ENCODE results near the gene EFNB3.

The EFNB3 gene

DNA sequence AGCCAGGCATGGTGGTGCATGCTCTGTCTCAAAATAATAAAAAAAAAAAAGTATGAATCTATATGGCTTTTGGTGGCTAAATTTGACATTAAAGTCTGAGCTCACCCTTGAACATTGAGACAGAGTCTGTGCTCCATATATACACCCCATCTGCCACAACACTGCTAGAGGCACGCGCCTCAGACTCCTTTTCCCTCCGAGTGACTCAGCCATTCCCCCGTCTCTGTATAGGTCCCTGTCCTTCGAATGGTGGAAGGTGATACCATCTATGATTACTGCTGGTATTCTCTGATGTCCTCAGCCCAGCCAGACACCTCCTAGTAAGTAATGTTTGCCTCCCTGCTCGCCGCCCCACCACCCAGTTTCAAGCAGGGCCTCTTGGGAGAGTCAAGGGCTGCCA, 4.5 kb upstream of the EFNB3 start:
- no peak for DNase-seq (ENCODE audit: low read depth in 2 of 2)

DNA sequence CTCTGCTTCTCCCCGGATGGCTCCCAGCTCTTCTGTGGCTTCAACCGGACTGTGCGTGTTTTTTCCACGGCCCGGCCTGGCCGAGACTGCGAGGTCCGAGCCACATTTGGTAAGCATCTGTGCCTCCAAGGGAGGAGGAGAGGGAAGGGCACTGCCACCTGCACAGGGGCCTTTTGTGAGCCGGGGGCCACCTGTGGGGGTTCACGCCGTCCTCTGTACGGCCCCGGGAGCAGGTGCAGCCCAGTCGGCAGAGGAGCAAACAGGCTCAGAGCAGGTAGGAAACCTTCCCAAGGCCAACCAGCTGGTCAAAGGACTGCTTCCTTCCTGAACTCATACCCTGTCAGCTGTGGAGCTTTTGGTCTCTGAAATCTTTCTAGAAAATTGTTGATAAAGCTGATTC, 3.3 kb upstream of the EFNB3 start:
- no peak for DNase-seq (ENCODE audit: low read depth in 2 of 2)

- no peak for DNase-seq (ENCODE audit: low read depth in 2 of 2)
These were observed 2.2 kb upstream of the EFNB3 start for GRCh38 chr17:7702776-7703175.

DNA sequence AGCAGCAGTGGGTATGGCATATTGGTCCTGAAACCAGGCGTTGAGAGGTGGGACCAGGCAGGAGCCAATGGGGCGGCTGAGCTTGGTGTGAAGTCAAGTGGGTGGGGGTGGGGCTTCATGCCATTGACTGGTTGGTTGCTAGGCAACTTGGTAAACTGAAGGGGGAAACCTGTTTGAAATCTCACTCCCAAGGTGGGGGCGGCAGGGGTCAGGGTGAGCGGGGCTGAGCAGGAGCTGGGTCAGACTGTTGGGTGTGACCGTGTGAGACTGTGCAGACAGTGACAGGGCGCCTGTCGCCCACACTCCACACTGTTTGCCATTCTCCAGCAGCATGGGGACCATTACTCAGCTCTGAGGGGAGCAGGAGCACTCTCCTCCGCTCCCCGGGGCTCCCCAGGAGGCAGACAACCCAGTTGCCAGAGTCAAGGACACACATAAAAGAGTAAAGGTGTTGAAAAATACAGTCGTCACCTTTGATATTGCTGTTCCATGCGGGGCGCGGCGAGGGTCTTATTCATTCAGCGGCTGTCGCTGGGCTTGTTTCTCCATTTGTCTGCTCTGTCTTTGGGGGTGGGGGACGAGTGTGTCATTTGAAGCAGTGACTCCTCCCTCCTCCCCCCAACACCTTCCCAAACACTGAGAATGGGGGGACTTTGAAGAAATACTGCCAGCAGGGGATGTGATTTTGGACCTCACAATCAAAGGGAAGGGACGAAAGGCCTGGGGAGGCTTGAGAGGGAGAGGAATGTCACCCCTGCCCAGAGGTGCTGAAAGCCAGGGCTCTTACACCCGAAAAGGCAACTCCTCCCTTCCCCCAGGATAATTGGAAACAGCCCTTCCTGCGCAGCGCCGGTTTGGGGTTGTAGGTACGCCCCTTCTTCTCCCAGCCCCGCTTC, 1.2 kb upstream of the EFNB3 start:
- DNase-seq (ENCODE audit: low read depth in 2 of 2) = no peak

- DNase-seq (ENCODE audit: low read depth in 2 of 2) = no peak
These were observed 560 bp downstream of the EFNB3 start for GRCh38 chr17:7705269-7706255.

DNA sequence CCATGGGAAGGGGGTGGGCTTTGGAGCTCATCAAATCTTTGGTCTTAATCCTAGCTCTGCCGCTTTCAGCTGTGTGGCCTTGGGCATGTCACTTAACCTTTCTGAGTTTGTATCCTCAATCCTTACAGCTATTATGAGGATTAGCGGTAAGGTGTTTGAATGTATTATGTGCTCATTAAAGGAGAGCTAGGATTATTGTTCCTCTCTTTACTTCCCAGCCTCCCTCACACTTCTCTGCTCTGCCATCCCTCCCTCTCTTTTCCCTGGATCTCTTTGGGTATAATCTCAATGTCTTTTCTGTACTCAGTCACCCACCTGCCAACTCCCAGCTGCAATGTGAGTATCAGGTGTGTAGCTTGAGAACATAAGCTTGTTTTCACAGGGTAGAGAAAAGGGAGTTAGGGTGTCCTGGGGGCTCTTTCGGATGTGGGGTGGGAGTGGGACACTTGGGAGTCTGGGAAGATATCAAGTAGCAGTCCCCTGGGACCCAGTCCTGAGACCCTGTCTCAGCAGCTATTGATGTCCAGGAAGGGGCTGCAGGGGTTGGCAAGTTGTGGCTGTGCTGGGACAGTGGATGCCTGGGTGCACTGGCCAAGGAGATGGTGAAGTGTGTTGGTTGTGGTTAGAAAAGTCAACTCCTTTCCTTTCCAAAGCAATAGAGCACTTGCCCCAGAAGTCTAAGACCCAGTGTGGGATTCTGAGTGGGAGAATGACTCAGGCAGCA, 1.8 kb downstream of the EFNB3 start:
- DNase-seq (ENCODE audit: low read depth in 2 of 2) = no peak

DNA sequence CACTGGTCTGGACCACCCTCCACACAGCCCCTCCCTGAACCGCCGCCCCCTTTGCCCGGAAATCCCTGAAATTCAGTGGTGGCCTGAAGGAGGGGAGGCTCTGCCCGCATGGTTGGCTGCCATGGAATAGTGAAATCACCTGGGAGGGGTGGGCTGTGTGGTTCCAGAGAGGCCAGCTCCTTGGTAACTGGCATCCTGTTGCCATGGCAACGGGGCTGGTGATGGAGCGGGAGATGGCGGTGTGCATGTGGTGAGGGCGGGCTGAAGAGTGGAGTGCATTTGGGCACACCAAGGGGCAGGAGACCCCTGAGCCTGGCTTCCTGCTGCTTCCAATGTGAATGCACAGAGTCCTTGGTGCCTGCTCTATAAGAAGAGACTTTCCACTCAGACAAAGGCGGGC, 2.4 kb downstream of the EFNB3 start:
- DNase-seq (ENCODE audit: low read depth in 2 of 2) = no peak

GRCh38 chr17:7707858-7708750, 3.1 kb downstream of the EFNB3 start:
- no peak for DNase-seq (ENCODE audit: low read depth in 2 of 2)

- DNase-seq (ENCODE audit: low read depth in 2 of 2) = no peak
These were observed 4.0 kb downstream of the EFNB3 start for GRCh38 chr17:7709031-7709430.

GRCh38 chr17:7710301-7710700, 5.3 kb downstream of the EFNB3 start:
- no peak for DNase-seq (ENCODE audit: low read depth in 2 of 2)

GRCh38 chr17:7711051-7711755, 6.2 kb downstream of the EFNB3 start:
- no peak for DNase-seq (ENCODE audit: low read depth in 2 of 2)

DNA sequence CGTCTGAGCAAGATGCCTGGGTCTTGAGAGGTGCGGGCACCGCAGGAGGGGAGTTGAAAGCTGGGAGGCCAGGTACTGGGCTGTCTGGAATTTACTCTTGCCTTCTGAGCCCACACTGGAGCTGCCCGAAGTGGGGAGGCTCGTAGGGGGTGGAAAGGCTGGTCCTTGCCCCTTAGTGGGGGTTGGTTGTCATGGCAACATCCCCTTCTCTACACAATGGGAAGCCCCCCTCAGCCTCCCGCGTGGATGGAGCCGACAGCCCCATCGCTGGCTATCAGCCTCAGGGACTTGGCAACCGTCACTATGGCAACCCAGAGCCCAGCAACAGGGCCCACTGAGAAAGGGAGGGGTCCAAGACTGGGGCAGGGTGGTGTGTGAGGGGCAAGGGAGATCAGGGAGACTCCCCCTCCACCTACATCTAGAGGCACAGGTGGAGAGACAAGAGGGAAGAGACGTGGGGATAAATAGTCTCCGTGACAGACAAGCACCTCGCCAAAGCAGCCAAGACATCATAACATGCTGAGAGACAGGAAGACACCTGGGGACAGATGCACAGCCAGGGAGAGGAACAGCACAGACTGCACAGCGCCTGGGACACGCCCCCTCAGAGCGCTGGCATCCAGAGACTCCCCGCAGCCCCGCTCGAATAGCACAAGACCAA, 7.2 kb downstream of the EFNB3 start:
- no peak for DNase-seq (ENCODE audit: low read depth in 2 of 2)

- no peak for DNase-seq (ENCODE audit: low read depth in 2 of 2)
These were observed 8.8 kb downstream of the EFNB3 start for GRCh38 chr17:7713782-7714181.

GRCh38 chr17:7714721-7715594, 10.0 kb downstream of the EFNB3 start:
- DNase-seq (ENCODE audit: low read depth in 2 of 2) = no peak

- DNase-seq (ENCODE audit: low read depth in 2 of 2) = no peak
These were observed 11.2 kb downstream of the EFNB3 start for GRCh38 chr17:7715936-7716886.

DNA sequence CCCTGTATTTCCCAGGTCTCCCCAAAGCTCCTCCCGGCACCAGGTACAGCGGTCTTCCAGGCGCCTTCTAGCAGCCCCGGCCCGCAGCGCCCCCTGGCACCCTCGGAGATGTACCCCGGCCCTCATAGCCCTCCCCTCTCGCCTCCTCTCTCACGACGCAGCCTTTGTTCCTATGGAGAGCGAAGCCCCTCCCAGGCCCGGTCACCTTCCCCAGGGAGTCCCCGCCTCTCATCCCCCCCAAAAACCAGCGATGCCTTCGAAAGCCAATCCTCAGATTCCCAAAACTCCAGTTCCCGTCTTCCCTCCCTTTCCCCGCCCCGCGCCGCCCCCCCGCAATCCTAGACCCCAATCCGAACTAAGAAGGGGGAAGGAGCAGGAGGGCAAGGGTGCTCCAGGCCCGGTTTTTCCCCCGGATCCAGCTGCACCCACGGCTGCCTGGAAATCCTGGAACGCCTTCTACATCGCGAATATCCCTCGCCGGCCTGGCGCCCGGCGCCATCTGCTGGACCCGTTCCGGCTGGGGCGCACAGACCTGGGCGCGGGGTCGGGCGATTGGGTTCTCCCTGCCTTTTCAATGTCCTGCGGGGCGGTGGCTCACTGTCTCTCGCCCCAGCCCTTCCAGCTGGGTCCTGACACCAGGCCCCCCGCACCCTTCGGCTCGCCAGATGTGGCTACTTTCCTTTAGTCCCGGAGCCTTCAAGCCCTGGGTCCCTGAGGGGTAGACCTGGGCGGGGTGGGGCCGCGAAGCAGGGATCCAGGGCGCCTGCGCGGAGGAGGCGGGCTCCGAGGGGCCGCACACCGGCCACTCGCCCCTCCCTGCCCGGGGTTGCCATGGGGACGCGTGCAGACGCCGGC, 12.1 kb downstream of the EFNB3 start, which contains the start of gene DNAH2:
DNAH2 (plus strand) TSS at position 844 of the 855 bp plus-strand sequence. CDS start 1,991 bp downstream, outside the sequence.
- DNase-seq (ENCODE audit: low read depth in 2 of 2) = peak; percentile 37 to 43
